ENCODE data around the gene RAB6B. TPM values are rescaled to one million over a fixed set of nuclear protein-coding genes. Genes with fewer than 3 reads are reported as not detected.

The RAB6B gene
- total RNA-seq, 1 donor from 2014 or later, result 43.2 TPM

GRCh38 chr3:133825969-133826727 is 69.5 kb downstream of the RAB6B start:
- DNase-seq (ENCODE audit: low spot score in 2 of 2), result no peak
- no peak for FAIRE-seq

GRCh38 chr3:133824961-133825485 is 70.7 kb downstream of the RAB6B start:
- DNase-seq (ENCODE audit: low spot score in 2 of 2) (no peak), FAIRE-seq (no peak)

DNA sequence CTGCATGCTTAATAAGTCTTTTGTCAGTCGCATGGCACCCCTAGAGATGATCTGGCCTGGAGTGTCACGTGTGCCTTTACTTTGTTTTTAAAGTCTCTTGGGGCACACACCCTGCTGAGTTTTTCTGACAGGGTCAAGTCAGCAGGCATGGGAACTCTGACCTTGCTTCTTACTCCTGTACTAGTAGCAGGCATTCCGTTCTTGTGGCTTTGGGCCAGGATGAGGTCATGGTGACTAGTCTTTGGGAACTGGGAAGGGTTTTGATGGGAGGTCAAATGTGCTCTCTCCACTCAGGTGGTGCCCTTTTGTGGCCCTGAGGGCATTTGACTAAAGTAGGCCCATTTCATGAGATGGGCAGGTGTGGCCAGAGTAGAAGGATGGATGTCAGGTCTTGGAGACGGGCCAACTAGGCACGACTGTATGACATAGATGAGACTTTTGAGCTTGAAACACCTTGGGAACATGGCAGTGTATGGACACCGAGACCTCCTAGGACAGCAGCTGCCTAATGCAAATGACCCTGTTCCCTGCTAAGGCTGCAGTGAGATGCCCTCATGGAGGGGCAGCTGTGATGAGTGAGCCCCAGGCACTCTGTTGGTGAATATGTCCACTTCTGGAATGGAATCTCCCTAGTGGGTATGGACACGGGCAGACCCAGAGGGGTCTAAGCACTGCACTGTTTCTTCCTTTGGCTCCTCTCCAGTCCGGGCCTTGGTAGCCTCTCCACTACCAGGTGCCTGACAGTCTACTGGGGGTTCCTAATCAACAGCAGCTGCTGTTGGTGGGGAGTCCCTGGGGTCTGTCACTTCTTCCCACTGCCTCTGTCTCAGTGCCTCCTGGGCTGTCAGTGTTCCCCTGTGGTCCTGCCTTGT is 73.7 kb downstream of the RAB6B start:
- FAIRE-seq, result no peak

GRCh38 chr3:133820889-133821675 is 74.6 kb downstream of the RAB6B start:
- no peak for FAIRE-seq
- no peak for DNase-seq (ENCODE audit: low spot score in 2 of 2)

More for the DNA sequence above, 73.7 kb downstream of the RAB6B start:
- no peak for DNase-seq (ENCODE audit: low spot score in 2 of 2)

- FAIRE-seq, result no peak
Observed at GRCh38 chr3:133820129-133820528, 75.6 kb downstream of the RAB6B start.

GRCh38 chr3:133815386-133815785 is 80.3 kb downstream of the RAB6B start:
- no peak for FAIRE-seq
- DNase-seq (ENCODE audit: low spot score in 2 of 2), result no peak

More at GRCh38 chr3:133820129-133820528, 75.6 kb downstream of the RAB6B start:
- no peak for DNase-seq (ENCODE audit: low spot score in 2 of 2)

DNA sequence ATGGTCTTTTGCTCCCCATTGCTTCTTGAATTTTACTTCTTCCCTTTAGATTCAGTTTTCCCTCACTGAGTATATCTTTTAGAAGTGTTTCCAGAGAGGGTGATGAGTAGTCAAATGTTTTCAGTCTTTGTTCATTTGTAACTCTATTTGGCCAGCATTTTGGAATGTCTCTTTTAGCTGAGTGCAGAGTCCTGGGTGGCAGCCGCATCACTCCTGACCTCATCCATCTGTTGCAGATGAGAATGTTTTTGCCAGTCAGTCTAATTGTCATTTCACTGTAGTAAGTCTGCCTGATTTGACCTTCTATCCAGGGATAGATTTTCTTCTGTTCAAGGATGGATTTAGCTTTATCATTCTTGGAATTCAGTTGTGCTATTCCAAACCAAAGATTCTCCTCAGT is 82.8 kb downstream of the RAB6B start:
- FAIRE-seq (no peak), DNase-seq (ENCODE audit: low spot score in 2 of 2) (no peak)

DNA sequence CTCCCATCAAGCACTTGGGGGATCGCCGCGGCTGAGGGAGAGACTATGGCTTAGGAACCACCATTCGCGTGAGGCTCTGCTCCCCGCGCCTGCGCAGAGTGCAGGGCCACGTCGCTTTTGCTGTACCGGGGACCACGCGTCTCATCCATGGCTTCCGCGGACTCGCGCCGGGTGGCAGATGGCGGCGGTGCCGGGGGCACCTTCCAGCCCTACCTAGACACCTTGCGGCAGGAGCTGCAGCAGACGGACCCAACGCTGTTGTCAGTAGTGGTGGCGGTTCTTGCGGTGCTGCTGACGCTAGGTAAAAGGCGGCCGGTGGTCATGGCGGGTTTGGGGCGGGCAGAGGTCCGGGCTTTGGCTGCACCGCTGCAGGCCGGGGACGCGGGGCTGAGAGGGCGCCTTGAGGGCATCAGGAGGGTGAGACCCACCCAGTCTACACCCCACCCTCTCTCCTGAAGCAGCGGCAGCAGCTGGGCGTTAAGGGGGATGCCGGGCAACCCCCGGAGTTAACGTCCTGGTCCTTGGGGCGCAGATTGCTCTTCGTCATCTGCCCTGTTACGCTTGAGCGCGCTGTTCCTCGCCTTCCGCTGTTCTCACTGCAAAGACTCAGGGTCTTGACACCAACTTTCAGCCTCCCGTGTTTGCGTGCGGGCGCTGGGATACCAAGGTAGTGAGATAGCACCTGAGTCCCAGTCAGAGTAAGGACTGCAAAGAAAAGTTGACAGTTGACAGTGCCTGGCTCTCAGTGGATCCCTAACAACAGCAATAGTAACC is 89.8 kb downstream of the RAB6B start, which contains the start of gene SRPRB:
TSS of gene SRPRB (plus strand) at position 114 of the 774 bp plus-strand sequence. CDS start at position 148, 34 bp downstream.
- DNase-seq (ENCODE audit: low spot score in 2 of 2) (peak; percentile 82 to 93), FAIRE-seq (no peak)

DNA sequence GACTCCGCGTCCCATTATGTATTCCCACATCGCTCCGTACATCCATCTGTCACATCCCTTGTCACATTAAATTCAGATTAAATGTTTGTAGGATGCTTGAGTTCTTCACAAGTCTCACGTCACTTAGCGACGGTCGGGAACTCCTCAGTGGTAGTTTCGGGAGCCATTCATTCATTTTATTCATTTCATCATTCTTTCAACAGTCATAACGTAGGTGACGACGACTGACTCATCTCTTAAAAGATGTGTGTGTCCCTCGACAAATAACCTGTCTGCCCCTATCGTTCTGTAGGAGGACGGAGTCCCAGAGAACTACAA is 90.3 kb downstream of the RAB6B start:
- FAIRE-seq (no peak), DNase-seq (ENCODE audit: low spot score in 2 of 2) (no peak)

GRCh38 chr3:133804896-133805295 is 90.8 kb downstream of the RAB6B start:
- no peak for DNase-seq (ENCODE audit: low spot score in 2 of 2)
- no peak for FAIRE-seq

- FAIRE-seq, result no peak
- no peak for DNase-seq (ENCODE audit: low spot score in 2 of 2)
Observed at GRCh38 chr3:133803469-133803868, 92.2 kb downstream of the RAB6B start.

- FAIRE-seq (no peak), DNase-seq (ENCODE audit: low spot score in 2 of 2) (no peak)
Observed at GRCh38 chr3:133799794-133800585, 95.7 kb downstream of the RAB6B start.

DNA sequence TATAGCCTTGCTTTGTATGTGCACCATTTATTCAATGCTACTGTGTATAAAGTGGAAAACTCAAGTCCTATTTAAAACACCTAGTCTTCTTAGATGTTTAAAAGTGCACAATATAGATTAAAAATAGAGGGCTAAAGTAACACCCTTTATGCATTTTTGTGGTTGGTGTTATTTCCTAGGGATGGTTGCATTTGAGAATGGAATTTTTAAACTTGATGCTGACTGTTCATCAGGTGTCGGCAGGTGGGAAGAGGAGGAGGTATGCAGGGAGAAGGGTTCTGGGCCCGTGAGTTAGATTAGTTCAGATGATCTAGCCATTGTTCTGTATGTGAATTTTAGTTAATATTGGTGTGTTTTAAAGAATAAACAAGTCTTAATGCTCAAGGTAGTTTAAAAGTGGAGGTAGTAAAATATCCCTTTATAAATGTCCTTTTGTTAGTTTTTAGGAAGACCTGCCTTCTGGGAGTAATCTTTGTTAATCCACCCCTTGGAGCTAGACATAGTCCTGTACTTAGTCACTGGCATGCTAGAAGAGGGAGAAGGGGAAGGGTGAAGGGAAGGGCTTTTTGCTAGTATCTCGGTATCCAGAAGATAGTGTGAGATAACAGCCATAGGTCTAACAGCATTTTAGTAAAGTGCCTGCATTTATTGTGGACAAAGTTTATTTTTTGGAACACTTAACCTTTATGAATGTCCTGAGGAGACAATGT is 98.1 kb downstream of the RAB6B start:
- FAIRE-seq (no peak), DNase-seq (ENCODE audit: low spot score in 2 of 2) (no peak)

DNA sequence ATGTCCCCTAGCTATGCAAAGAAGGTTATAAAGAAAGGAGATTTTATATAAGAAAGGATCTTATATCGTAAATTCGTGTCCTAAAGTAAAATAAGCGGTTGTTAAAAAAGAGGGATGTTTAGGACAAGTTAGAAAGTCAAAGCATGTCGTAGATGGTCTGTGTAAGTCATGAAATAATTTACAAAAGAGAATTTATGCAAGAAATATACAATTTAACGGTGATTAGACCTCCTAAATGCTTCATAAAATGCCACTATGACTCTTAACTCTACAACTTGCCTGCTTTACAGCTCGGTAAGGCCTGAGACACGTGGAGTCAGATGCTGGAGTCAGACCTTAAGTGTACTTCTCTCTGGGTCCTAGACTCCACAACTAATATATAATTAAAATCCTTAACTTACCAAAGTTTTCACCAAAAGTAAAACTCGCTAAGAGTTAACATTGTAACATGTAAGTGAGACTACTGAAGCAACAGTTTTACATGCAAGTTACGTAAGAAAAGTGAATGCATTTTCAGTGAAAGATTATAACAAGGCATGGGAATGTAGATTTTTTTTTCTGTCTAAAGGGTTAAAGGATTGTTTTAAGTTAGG is 103.4 kb downstream of the RAB6B start:
- no peak for DNase-seq (ENCODE audit: low spot score in 2 of 2)
- FAIRE-seq, result no peak

DNA sequence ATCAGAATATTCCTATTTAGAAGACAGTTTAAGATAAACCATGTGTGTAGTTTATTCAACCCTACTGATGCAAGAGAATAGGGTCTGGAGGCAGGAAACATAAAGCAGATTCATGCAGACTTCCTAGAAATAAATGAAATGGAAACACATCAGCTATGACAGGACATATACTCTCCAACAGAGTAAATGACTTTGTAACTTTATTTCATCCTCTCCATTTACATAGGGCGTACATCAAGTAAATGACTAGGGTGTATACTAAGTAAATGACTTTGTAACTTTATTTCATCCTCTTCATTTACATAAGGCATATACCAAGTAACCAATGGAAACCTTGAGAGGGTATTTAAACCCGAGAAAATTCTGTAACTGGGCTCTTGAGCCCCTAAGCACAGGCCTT is 107.7 kb downstream of the RAB6B start:
- no peak for FAIRE-seq
- DNase-seq (ENCODE audit: low spot score in 2 of 2), result no peak

- DNase-seq (ENCODE audit: low spot score in 2 of 2), result no peak
- FAIRE-seq, result no peak
Observed at GRCh38 chr3:133783762-133784161, 111.9 kb downstream of the RAB6B start.

DNA sequence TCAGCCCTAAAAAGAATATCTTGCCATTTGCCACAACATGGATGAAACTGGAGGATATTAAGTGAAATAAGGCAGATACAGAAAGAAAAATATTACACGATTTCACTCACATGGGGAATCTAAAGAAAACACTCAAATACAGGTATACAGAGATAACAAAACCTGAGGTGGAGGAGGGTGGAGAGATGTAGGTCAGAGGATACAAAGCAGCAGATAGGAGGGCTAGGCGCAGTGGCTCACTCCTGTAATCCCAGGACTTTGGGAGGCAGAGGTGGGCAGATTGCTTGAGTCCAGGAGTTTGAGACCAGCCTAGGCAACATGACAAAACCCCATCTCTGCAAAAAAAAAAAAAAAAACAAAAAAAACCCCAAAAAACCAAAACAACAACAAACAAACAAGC is 113.2 kb downstream of the RAB6B start:
- no peak for FAIRE-seq
- no peak for DNase-seq (ENCODE audit: low spot score in 2 of 2)

DNA sequence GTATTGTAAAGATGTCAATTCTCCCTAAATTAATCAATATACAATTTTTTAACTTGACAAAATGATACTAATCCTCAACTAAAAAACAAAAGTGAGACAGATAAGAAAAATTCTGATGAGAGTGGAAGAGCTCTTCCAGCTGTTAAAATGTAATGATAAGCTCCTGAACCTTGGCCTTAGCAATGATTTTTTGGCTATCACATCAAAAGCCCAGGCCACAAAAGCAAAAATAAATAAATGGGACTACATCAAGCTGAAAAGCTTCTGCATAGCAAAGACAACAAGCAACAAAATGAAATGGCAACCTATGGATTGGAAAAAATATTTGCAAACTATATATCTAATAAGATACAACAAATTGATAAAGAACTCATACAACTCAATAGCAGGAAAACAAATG is 114.1 kb downstream of the RAB6B start:
- FAIRE-seq, result no peak
- DNase-seq (ENCODE audit: low spot score in 2 of 2), result no peak

All from frontal cortex (tissue), 4 donors.